Measurements from ENCODE around the gene WASF3.

GRCh38 chr13:26522571-26522970 is 34.9 kb upstream of the WASF3 start:
- TF ChIP-seq TAF1 (conservative IDR thresholded peaks at IDR 0.05) (no peak), CTCF (IDR thresholded peaks at IDR 0.05; ENCODE audit: low read depth, low read length, missing input control) (no peak), ATF3 (IDR thresholded peaks at IDR 0.05) (no peak), MAX (IDR thresholded peaks at IDR 0.05) (no peak), JUND (IDR thresholded peaks at IDR 0.05) (no peak), HNF4A (conservative IDR thresholded peaks at IDR 0.05) (no peak), ZBTB33 (IDR thresholded peaks at IDR 0.05) (no peak), REST (IDR thresholded peaks at IDR 0.05) (no peak), YY1 (IDR thresholded peaks at IDR 0.05) (no peak), HNF4G (IDR thresholded peaks at IDR 0.05) (no peak), RAD21 (IDR thresholded peaks at IDR 0.05) (no peak)
